Measurements from ENCODE around the gene PADI1.
"Not testable (repeated sequence)": the region's sequence is repeated elsewhere in the genome, so short reads cannot be mapped to it uniquely, and the experiment has no call there.

The PADI1 gene

GRCh38 chr1:17218939-17219338 is 14.0 kb downstream of the PADI1 start:
- no peak for DNase-seq

GRCh38 chr1:17220287-17220686 is 15.4 kb downstream of the PADI1 start:
- no peak for DNase-seq

GRCh38 chr1:17222557-17222956 is 17.6 kb downstream of the PADI1 start:
- no peak for DNase-seq

- DNase-seq: no peak
Measured at GRCh38 chr1:17224434-17224833, 19.5 kb downstream of the PADI1 start.

GRCh38 chr1:17225140-17225539 is 20.2 kb downstream of the PADI1 start:
- no peak for DNase-seq

- DNase-seq: no peak
Measured at GRCh38 chr1:17227358-17227915, 22.5 kb downstream of the PADI1 start.

GRCh38 chr1:17228619-17229018 is 23.7 kb downstream of the PADI1 start:
- DNase-seq: no peak

- no peak for DNase-seq
Measured at GRCh38 chr1:17229379-17229778, 24.5 kb downstream of the PADI1 start.

- DNase-seq: no peak
Measured at GRCh38 chr1:17230106-17230505, 25.2 kb downstream of the PADI1 start.

GRCh38 chr1:17230671-17231310 is 25.9 kb downstream of the PADI1 start:
- DNase-seq: no peak

GRCh38 chr1:17232759-17233661 is 28.1 kb downstream of the PADI1 start:
- no peak for DNase-seq

- DNase-seq: no peak
Measured at GRCh38 chr1:17233675-17234320, 28.9 kb downstream of the PADI1 start.

GRCh38 chr1:17234405-17234804 is 29.5 kb downstream of the PADI1 start:
- no peak for DNase-seq

- DNase-seq: no peak
Measured at GRCh38 chr1:17235135-17235885, 30.4 kb downstream of the PADI1 start.

GRCh38 chr1:17236779-17237560 is 32.0 kb downstream of the PADI1 start:
- peak; percentile 57 to 86 (median 76) for DNase-seq

- DNase-seq: no peak
Measured at GRCh38 chr1:17237561-17237903, 32.6 kb downstream of the PADI1 start.

GRCh38 chr1:17239420-17239819 is 34.5 kb downstream of the PADI1 start:
- no peak for DNase-seq

- DNase-seq: not testable (repeated sequence)
Measured at GRCh38 chr1:17241011-17241779, 36.3 kb downstream of the PADI1 start.

GRCh38 chr1:17241780-17242074 is 36.8 kb downstream of the PADI1 start:
- not testable (repeated sequence) for DNase-seq

GRCh38 chr1:17243274-17243673 is 38.3 kb downstream of the PADI1 start:
- DNase-seq: no peak

All from activated CD4-positive, CD25-positive, alpha-beta regulatory T cell (primary cell).